HL-60 (cell line): Measurements from ENCODE around the gene ZNRF1.

ENCODE experiments used
- DNase-seq, 2 experiments: peaks; one replicate each; pipeline ENCODE4 v3.0.0-alpha.2; 2010 to 2020; ENCODE audit warnings: low read depth in 1 of 2, low spot score in 1 of 2
- H3K27ac ChIP-seq: fragments of 250-450 bp; sonication (Bioruptor Pico); replicated peaks from 2 replicates; pipeline ENCODE4 v1.5.1; 2020; ENCODE audit warnings: mild to moderate bottlenecking, moderate library complexity
- H3K27me3 ChIP-seq: fragments of 250-450 bp; sonication (Bioruptor Pico); 2 replicates; pipeline ENCODE4 v1.5.1; 2021; ENCODE audit warnings: mild to moderate bottlenecking, moderate library complexity; ENCODE audit not compliant: insufficient read depth, poor library complexity, severe bottlenecking
- H3K4me3 ChIP-seq: replicated peaks from 2 replicates; pipeline ENCODE4 v1.5.1; 2011; ENCODE audit warnings: mild to moderate bottlenecking, control low read depth, low read length; ENCODE audit not compliant: insufficient read depth
- CTCF ChIP-seq: IDR thresholded peaks from one replicate; pipeline ENCODE4 v1.5.1; 2011; ENCODE audit warnings: low read length, control low read depth, inconsistent platforms; ENCODE audit not compliant: insufficient read depth
- GABPA ChIP-seq: IDR thresholded peaks from 2 replicates; pipeline ENCODE4 v1.6.1; 2012; ENCODE audit warnings: low read depth
- POLR2AphosphoS5 ChIP-seq: IDR thresholded peaks from 2 replicates; pipeline ENCODE4 v1.6.1; 2012; ENCODE audit warnings: low read depth
- REST ChIP-seq: IDR thresholded peaks from 2 replicates; pipeline ENCODE4 v1.6.1; 2012; ENCODE audit warnings: low read depth; ENCODE audit not compliant: insufficient replicate concordance
- SPI1 ChIP-seq: IDR thresholded peaks from 2 replicates; pipeline ENCODE4 v1.6.1; 2012; ENCODE audit warnings: low read depth, mild to moderate bottlenecking, borderline replicate concordance

Gene ZNRF1

GRCh38 chr16:75029854-75030253, 31.0 kb downstream of the ZNRF1 start:
- Histone ChIP-seq H3K27ac (no peak overlapping the region), H3K27me3 (no peaks in the 10 kb centered on the region)
- DNase-seq, result no peak

GRCh38 chr16:75032655-75033054, 33.8 kb downstream of the ZNRF1 start:
- H3K27ac ChIP-seq, result no peak overlapping the region
- TF ChIP-seq SPI1, result no peak
- no peak for TF ChIP-seq GABPA
- TF ChIP-seq REST, result no peak
- no peak for TF ChIP-seq POLR2AphosphoS5
- no peak for TF ChIP-seq CTCF
- H3K4me3 ChIP-seq, result no peak overlapping the region
- no peak for DNase-seq
- H3K27me3 ChIP-seq, result no peaks in the 10 kb centered on the region

More at GRCh38 chr16:75029854-75030253, 31.0 kb downstream of the ZNRF1 start:
- TF ChIP-seq REST (no peak), CTCF (no peak), GABPA (no peak), SPI1 (no peak)
- no peak overlapping the region for H3K4me3 ChIP-seq

- no peaks in the 10 kb centered on the region for H3K27me3 ChIP-seq
- no peak overlapping the region for H3K4me3 ChIP-seq
- H3K27ac ChIP-seq, result no peak overlapping the region
- TF ChIP-seq CTCF (no peak), REST (no peak), GABPA (no peak), SPI1 (no peak), POLR2AphosphoS5 (no peak)
- no peak for DNase-seq
Observed at GRCh38 chr16:75035410-75035968, 36.7 kb downstream of the ZNRF1 start.
